CD14-positive monocyte (primary cell): Measurements from ENCODE around the gene CAMKK2. TPM values are rescaled to one million over a fixed set of nuclear protein-coding genes. Genes with fewer than 3 reads are reported as not detected.

ENCODE experiments used
- DNase-seq, 3 donors: peaks; one replicate each; pipeline ENCODE4 v3.0.0-alpha.2; 2011 to 2022
- H2AFZ ChIP-seq: 2 replicates; pipeline ENCODE4 v1.6.0; 2012; ENCODE audit warnings: mild to moderate bottlenecking, low read depth, low read length, inconsistent platforms; ENCODE audit not compliant: insufficient read depth, poor library complexity, severe bottlenecking
- H3K27ac ChIP-seq, 2 donors: 1 replicate in 1 of 2; 2 replicates in 1 of 2; pipeline ENCODE4 v1.5.1; 2012 to 2013; ENCODE audit warnings: low read length in 2 of 2, control low read depth in 1 of 2, inconsistent platforms in 1 of 2, low read depth in 1 of 2, mild to moderate bottlenecking in 1 of 2
- H3K27me3 ChIP-seq, 2 donors: one replicate each; pipeline versions ENCODE4 v1.6.0 to v1.6.1; 2011 to 2013; ENCODE audit warnings: low read length in 2 of 2; ENCODE audit not compliant: control insufficient read depth in 2 of 2, insufficient read depth in 2 of 2
- H3K36me3 ChIP-seq, 2 donors: replicated peaks in 1 of 2; 1 replicate in 1 of 2; 2 replicates in 1 of 2; pipeline versions ENCODE4 v1.5.1 to v1.6.1; 2012 to 2013; ENCODE audit warnings: low read length in 2 of 2, control low read depth in 1 of 2, inconsistent platforms in 1 of 2, mild to moderate bottlenecking in 1 of 2; ENCODE audit not compliant: insufficient read depth in 2 of 2, control insufficient read depth in 1 of 2
- H3K4me1 ChIP-seq, 2 donors: 1 replicate in 1 of 2; 2 replicates in 1 of 2; pipeline versions ENCODE4 v1.5.1 to v1.6.1; 2012 to 2013; ENCODE audit warnings: low read length in 2 of 2, control low read depth in 1 of 2, inconsistent platforms in 1 of 2, mild to moderate bottlenecking in 1 of 2, moderate library complexity in 1 of 2; ENCODE audit not compliant: insufficient read depth in 2 of 2, control insufficient read depth in 1 of 2
- H3K4me2 ChIP-seq: replicated peaks from 2 replicates; pipeline ENCODE3; 2012; ENCODE audit warnings: low read length, moderate library complexity, mild to moderate bottlenecking; ENCODE audit not compliant: poor library complexity, severe bottlenecking; ENCODE audit errors: extremely low read depth
- H3K4me3 ChIP-seq, 3 experiments: fragments of 200-600 bp in 1 of 3; sonication (generic) in 1 of 3; replicated peaks in 1 of 3; 1 replicate in 2 of 3; 2 replicates in 1 of 3; pipeline ENCODE4 v1.5.1; 2011 to 2013; ENCODE audit warnings: low read length in 3 of 3, mild to moderate bottlenecking in 3 of 3, control low read depth in 2 of 3, low read depth in 2 of 3, inconsistent platforms in 1 of 3, moderate library complexity in 1 of 3
- H3K79me2 ChIP-seq: 2 replicates; pipeline ENCODE4 v1.6.0; 2012; ENCODE audit warnings: mild to moderate bottlenecking, control low read depth, inconsistent platforms, low read length, moderate library complexity; ENCODE audit not compliant: insufficient read depth
- H3K9ac ChIP-seq: 2 replicates; pipeline ENCODE4 v1.6.0; 2017; ENCODE audit warnings: low read length, mild to moderate bottlenecking; ENCODE audit not compliant: insufficient read depth, poor library complexity, severe bottlenecking
- H3K9me3 ChIP-seq, 2 donors: replicated peaks in 1 of 2; 1 replicate in 1 of 2; 2 replicates in 1 of 2; pipeline versions ENCODE4 v1.5.1 to v1.6.1; 2012 to 2013; ENCODE audit warnings: low read length in 2 of 2, control low read depth in 1 of 2; ENCODE audit not compliant: control insufficient read depth in 1 of 2, insufficient read depth in 1 of 2
- H4K20me1 ChIP-seq: 2 replicates; pipeline ENCODE4 v1.6.0; 2012; ENCODE audit warnings: mild to moderate bottlenecking, low read length, control low read depth, moderate library complexity; ENCODE audit not compliant: insufficient read depth
- H3K27ac Mint-ChIP-seq, 7 donors: one replicate each; pipeline ENCODE4 v1.8.0; 2020; ENCODE audit warnings: mild to moderate bottlenecking in 7 of 7, mixed read lengths in 7 of 7, moderate library complexity in 6 of 7, inconsistent platforms in 2 of 7
- H3K27me3 Mint-ChIP-seq, 3 donors: one replicate each; pipeline ENCODE4 v1.8.0; 2021 to 2022; ENCODE audit warnings: low read depth in 3 of 3, mild to moderate bottlenecking in 3 of 3, mixed read lengths in 3 of 3, moderate library complexity in 3 of 3, inconsistent platforms in 1 of 3
- H3K36me3 Mint-ChIP-seq, 2 donors: one replicate each; pipeline ENCODE4 v1.8.0; 2020; ENCODE audit warnings: mixed read lengths in 2 of 2, inconsistent platforms in 1 of 2, mild to moderate bottlenecking in 1 of 2
- H3K4me1 Mint-ChIP-seq: one replicate; pipeline ENCODE4 v1.8.0; 2020; ENCODE audit warnings: mild to moderate bottlenecking, mixed read lengths
- H3K4me3 Mint-ChIP-seq, 2 donors: one replicate each; pipeline ENCODE4 v1.8.0; 2020; ENCODE audit warnings: mild to moderate bottlenecking in 2 of 2, mixed read lengths in 2 of 2, moderate library complexity in 1 of 2
- H3K9me3 Mint-ChIP-seq, 7 donors: one replicate each; pipeline ENCODE4 v1.8.0; 2020 to 2022; ENCODE audit warnings: mixed read lengths in 7 of 7, mild to moderate bottlenecking in 6 of 7, moderate library complexity in 6 of 7, inconsistent platforms in 2 of 7
- WGBS: methylation state at CpG from one replicate; pipeline ENCODE4 v1.1.5; 2013; ENCODE audit warnings: missing lambda C conversion rate; ENCODE audit not compliant: insufficient coverage; 5-methylcytosine and 5-hydroxymethylcytosine counted together
- intact Hi-C, 2 donors: fragments of 100-400 bp; cut with micrococcal nuclease; formaldehyde crosslinking; loops; one replicate each; pipeline versions ENCODE4 v1.15.0 to v1.15.1; 2023
- polyA plus RNA-seq, 3 donors: library from polyadenylated mRNA; depleted of rRNA in 1 of 3; unstranded in 2 of 3; stranded (reverse) in 1 of 3; fragments of 300-500 nt in 2 of 3; fragments of >200 nt in 1 of 3; fragmentation: Illumina TruSeq in 2 of 3; gene quantifications; 1 replicate in 2 of 3; 2 replicates in 1 of 3; pipeline ENCODE4 v1.2.3, GENCODE V29; 2012 to 2021
- TF ChIP-seq, protein P1 (sequence below): fragments of 200-600 bp; IDR thresholded peaks from one replicate; pipeline ENCODE4 v1.8.0; 2022; ENCODE audit warnings: antibody characterized with exemption, mild to moderate bottlenecking

The CAMKK2 gene
- polyA plus RNA-seq, 3 donors = 55.6 to 71.4 (median 71.0) TPM

DNA sequence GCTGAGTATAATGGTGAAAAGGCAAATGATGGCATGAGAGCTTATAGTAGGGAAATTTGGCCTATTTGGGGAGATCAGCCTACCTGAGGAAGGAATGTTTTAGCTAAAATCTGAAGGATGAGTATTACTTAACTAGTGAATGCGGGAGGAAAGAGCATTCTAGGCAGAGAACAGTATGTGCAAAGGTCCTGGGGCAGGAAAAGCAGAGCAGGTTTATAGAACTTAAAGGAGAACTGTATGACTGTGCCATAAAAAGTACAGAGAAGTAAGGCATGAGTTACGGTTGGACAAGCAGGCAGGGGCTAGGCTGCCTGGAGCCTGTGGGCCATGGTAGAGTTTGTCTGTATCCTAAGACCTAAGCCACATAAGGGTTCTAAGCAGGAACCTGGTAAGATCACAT is 108.3 kb downstream of the CAMKK2 start:
- H3K4me3 Mint-ChIP-seq = no peak overlapping the region
- peak overlapping the region in 4 of 7 donors; percentile 0 to 68 (median 51) for H3K27ac Mint-ChIP-seq
- H3K79me2 ChIP-seq = peaks cover 4% of the 10 kb centered on the region
- intact Hi-C loops = no loop called here
- H3K27me3 Mint-ChIP-seq = peaks cover 0 to 6% (median 0%) of the 10 kb centered on the region in 3 donors
- 96% methylated on average over 2 of the region's 2 CpGs for WGBS
- peaks cover 41 to 44% of the 10 kb centered on the region in 2 donors for H3K4me1 ChIP-seq
- no peak overlapping the region for H3K9ac ChIP-seq
- no peaks in the 10 kb centered on the region for H3K9me3 ChIP-seq
- no peaks in the 10 kb centered on the region for H4K20me1 ChIP-seq
- no peak overlapping the region for H3K4me2 ChIP-seq
- no peak for DNase-seq
- H3K4me1 Mint-ChIP-seq = peaks cover 48% of the 10 kb centered on the region
- TF ChIP-seq, protein P1, sequence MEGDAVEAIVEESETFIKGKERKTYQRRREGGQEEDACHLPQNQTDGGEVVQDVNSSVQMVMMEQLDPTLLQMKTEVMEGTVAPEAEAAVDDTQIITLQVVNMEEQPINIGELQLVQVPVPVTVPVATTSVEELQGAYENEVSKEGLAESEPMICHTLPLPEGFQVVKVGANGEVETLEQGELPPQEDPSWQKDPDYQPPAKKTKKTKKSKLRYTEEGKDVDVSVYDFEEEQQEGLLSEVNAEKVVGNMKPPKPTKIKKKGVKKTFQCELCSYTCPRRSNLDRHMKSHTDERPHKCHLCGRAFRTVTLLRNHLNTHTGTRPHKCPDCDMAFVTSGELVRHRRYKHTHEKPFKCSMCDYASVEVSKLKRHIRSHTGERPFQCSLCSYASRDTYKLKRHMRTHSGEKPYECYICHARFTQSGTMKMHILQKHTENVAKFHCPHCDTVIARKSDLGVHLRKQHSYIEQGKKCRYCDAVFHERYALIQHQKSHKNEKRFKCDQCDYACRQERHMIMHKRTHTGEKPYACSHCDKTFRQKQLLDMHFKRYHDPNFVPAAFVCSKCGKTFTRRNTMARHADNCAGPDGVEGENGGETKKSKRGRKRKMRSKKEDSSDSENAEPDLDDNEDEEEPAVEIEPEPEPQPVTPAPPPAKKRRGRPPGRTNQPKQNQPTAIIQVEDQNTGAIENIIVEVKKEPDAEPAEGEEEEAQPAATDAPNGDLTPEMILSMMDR = no peak
- peaks cover 28 to 39% of the 10 kb centered on the region in 2 donors for H3K36me3 Mint-ChIP-seq
- no peak overlapping the region for H2AFZ ChIP-seq
- no peaks in the 10 kb centered on the region for H3K9me3 Mint-ChIP-seq
- H3K36me3 ChIP-seq = peaks cover 13 to 35% of the 10 kb centered on the region in 2 donors
- H3K4me3 ChIP-seq = no peak overlapping the region
- H3K27me3 ChIP-seq = no peaks in the 10 kb centered on the region
- no peak overlapping the region for H3K27ac ChIP-seq

Other genes starting within 250 kb of the CAMKK2 start
- gene P2RX7, start 163.8 kb downstream of the CAMKK2 start, polyA plus RNA-seq = 10 to 100 TPM; 12.3 to 66.3 (median 20.5) TPM
- gene P2RX4, start 86.6 kb downstream of the CAMKK2 start, polyA plus RNA-seq = 10 to 100 TPM; 61.8 to 87.7 (median 74.7) TPM
- gene ANAPC5, start 55.7 kb upstream of the CAMKK2 start, polyA plus RNA-seq = 100 to 1,000 TPM in 2 of 3 donors, 10 to 100 TPM in 1; 67.3 to 161 (median 114) TPM
- 10 to 100 TPM; 15.5 to 23.8 (median 19.2) TPM for gene RNF34, start 103.4 kb upstream of the CAMKK2 start, polyA plus RNA-seq